ENCODE measurements around the gene SHISAL1. TPM values are rescaled to one million over a fixed set of nuclear protein-coding genes. Genes with fewer than 3 reads are reported as not detected.

The SHISAL1 gene
- total and polyA plus RNA-seq, 9 donors = 0.33 to 4.5 (median 2.0) TPM

DNA sequence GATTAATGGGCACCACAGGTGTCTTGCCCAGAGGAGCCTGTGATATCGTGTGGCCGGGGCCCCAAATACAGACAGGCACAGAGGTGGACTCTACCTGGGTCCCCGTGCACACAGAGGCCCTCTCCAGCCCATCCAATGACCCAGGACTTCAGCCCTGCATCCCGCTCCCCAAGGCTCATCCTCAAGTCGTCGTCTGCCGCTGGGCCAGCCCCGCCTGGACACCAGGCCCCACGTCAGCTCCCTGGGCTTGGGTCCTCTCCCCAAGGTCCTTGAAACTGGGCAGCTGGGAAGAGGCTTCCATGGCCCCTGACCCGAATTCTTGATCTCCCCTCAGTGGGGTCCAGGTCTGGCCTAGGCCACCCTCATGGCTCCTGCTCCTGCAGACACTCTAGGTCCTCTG lies 20.2 kb downstream of the SHISAL1 start:
- WGBS, 3 donors = 90 to 93% (median 91%) methylated on average over 10 of the region's 10 CpGs
- Histone ChIP-seq H3K27me3 (no peaks in the 10 kb centered on the region), H3K4me1 (ENCODE audit: insufficient read depth) (no peaks in the 10 kb centered on the region), H3K36me3 (no peaks in the 10 kb centered on the region), H3K4me3 (no peak overlapping the region), H3K27ac (no peak overlapping the region), H3K9me3 (no peaks in the 10 kb centered on the region)
- TF ChIP-seq, protein P1, sequence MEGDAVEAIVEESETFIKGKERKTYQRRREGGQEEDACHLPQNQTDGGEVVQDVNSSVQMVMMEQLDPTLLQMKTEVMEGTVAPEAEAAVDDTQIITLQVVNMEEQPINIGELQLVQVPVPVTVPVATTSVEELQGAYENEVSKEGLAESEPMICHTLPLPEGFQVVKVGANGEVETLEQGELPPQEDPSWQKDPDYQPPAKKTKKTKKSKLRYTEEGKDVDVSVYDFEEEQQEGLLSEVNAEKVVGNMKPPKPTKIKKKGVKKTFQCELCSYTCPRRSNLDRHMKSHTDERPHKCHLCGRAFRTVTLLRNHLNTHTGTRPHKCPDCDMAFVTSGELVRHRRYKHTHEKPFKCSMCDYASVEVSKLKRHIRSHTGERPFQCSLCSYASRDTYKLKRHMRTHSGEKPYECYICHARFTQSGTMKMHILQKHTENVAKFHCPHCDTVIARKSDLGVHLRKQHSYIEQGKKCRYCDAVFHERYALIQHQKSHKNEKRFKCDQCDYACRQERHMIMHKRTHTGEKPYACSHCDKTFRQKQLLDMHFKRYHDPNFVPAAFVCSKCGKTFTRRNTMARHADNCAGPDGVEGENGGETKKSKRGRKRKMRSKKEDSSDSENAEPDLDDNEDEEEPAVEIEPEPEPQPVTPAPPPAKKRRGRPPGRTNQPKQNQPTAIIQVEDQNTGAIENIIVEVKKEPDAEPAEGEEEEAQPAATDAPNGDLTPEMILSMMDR (IDR thresholded peaks at IDR 0.05) = no peak
- no peak for TF ChIP-seq EP300 (IDR thresholded peaks at IDR 0.05)
- TF ChIP-seq POLR2A (IDR thresholded peaks at IDR 0.05) = no peak
- intact Hi-C loops (cut with DNase I) = no loop called here
- DNase-seq = no peak

DNA sequence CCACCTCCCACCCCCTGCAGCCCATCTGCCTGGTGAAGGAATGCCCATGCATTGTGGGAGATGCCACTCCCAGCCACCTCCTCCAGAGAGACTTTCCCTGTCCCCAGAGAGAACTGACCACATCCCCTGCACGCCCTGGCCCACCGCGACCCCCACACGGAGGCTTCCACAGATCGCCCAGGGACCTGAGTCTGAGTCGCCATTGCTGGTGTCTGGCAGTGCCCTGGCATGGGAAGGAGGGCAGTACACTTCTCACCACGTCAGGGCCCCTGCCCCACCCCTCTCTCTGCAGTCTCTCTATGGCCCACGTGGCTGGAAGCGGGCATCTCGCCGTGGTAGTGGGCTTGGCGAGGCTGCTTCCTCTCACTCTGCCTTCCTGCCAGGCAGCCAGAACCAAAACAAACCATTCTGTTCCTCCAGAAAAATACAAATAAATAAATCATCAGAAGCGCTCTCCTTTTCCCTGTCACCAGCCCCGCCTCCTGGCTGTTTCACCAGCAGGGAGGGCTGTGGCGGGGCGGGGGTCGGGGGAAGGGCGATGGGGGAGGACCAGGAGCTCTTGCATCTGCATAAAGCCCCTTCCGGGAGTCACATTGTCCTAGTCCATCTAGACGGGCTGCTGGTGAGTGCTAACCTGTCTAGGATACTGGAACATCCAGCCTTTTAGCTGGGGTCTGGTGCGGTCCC lies 20.9 kb downstream of the SHISAL1 start:
- Histone ChIP-seq H3K4me3 (no peak overlapping the region), H3K9me3 (no peaks in the 10 kb centered on the region), H3K36me3 (no peaks in the 10 kb centered on the region), H3K27ac (no peak overlapping the region), H3K4me1 (ENCODE audit: insufficient read depth) (no peaks in the 10 kb centered on the region), H3K27me3 (no peaks in the 10 kb centered on the region)
- 37 to 52% (median 50%) methylated on average over 21 of the region's 21 CpGs for WGBS, 3 donors
- TF ChIP-seq, protein P1 (IDR thresholded peaks at IDR 0.05) = no peak
- TF ChIP-seq POLR2A (IDR thresholded peaks at IDR 0.05) (no peak), EP300 (IDR thresholded peaks at IDR 0.05) (no peak)
- intact Hi-C loops (cut with DNase I) = no loop called here
- DNase-seq = no peak

DNA sequence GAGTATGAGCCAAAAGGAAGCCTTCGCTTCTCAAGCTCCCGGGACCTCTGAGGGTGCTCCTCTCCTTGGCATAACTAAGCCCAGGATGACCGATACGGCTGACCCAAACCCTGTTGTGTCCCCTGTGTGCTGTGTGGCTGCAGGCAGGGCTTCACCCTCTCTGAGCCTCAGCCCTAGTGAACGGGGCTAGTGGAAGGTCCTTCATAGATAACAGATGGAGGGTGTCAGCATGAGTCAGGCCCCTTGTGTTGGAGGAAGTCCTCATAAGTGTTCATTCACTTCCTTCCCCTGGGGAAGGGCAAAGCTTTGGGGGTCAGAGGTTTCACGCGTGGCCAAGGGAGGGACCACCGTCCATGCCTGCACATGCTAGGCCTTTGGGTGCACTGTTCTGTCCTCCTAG lies 21.5 kb downstream of the SHISAL1 start:
- H3K9me3 ChIP-seq = no peaks in the 10 kb centered on the region
- no peaks in the 10 kb centered on the region for H3K36me3 ChIP-seq
- no peaks in the 10 kb centered on the region for H3K27me3 ChIP-seq
- no peak for DNase-seq
- no peak overlapping the region for H3K4me3 ChIP-seq
- TF ChIP-seq EP300 (IDR thresholded peaks at IDR 0.05) (no peak), POLR2A (IDR thresholded peaks at IDR 0.05) (no peak)
- TF ChIP-seq, protein P1 (IDR thresholded peaks at IDR 0.05) = no peak
- intact Hi-C loops (cut with DNase I) = no loop called here
- 74 to 84% (median 81%) methylated on average over 8 of the region's 8 CpGs for WGBS, 3 donors
- H3K4me1 ChIP-seq (ENCODE audit: insufficient read depth) = no peaks in the 10 kb centered on the region
- no peak overlapping the region for H3K27ac ChIP-seq

DNA sequence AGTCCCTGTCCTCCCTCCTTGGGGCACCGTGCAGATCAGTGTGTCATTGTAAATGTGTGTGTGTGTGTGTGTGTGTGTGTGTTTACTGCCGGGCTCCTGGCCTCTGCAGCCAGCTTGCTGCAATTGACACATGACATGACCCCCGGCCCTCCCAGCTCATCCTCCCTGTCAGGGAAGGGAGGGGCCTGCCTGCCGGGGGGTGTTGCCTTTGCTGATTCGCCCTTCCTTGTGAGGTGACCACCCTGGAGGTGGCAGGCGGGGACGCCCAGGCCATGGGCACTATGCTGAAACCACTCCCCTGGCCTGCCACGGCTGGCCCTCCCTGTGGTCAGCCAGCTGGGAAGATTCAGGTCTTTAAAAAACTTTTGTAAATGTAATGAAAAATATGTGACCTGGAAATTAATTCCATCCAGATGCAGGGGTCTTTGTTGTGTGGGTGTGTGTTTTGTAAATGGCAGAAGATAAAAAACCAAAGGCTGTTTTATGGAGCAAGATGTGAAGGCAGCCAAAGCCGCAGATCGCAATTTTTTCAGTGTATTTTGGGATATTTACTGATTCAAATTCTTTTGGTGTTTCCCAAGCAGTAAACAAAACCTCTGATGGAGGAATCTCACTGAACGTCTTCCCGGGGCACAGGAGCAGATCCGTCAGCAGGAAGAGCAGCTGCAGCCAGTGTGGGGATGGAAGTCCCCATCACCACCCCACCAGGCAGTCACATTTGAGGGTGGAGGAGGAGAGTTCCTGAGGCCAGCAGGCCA lies 23.2 kb downstream of the SHISAL1 start:
- H3K9me3 ChIP-seq = no peaks in the 10 kb centered on the region
- intact Hi-C loops (cut with DNase I) = no loop called here
- no peak for DNase-seq

More for the DNA sequence above, 23.2 kb downstream of the SHISAL1 start:
- Histone ChIP-seq H3K27me3 (no peaks in the 10 kb centered on the region), H3K4me1 (ENCODE audit: insufficient read depth) (no peaks in the 10 kb centered on the region), H3K27ac (no peak overlapping the region), H3K36me3 (no peaks in the 10 kb centered on the region), H3K4me3 (no peak overlapping the region)
- WGBS, 3 donors = 10 to 27% (median 13%) methylated on average over 11 to 13 of the region's 13 CpGs
- TF ChIP-seq, protein P1 (IDR thresholded peaks at IDR 0.05) = no peak
- no peak for TF ChIP-seq EP300 (IDR thresholded peaks at IDR 0.05)
- TF ChIP-seq POLR2A (IDR thresholded peaks at IDR 0.05) = no peak

Measured in ovary (tissue), 9 donors.